GM12875 (cell line): ENCODE results near the gene BMERB1.

ENCODE experiments used
- H3K4me3 ChIP-seq: one replicate; pipeline ENCODE4 v1.5.1; 2011; ENCODE audit warnings: low read depth, low read length, control low read depth
- CTCF ChIP-seq: IDR thresholded peaks from 2 replicates; pipeline ENCODE4 v1.5.1; 2011; ENCODE audit warnings: low read depth, mild to moderate bottlenecking, control low read depth, inconsistent platforms, low read length, moderate library complexity, borderline replicate concordance; ENCODE audit not compliant: insufficient read depth

Gene BMERB1

GRCh38 chr16:15487336-15488284 lies 53.2 kb downstream of the BMERB1 start:
- no peak for TF ChIP-seq CTCF

GRCh38 chr16:15489016-15489415 lies 54.6 kb downstream of the BMERB1 start:
- H3K4me3 ChIP-seq, result no peak overlapping the region
- no peak for TF ChIP-seq CTCF

More at GRCh38 chr16:15487336-15488284, 53.2 kb downstream of the BMERB1 start:
- no peak overlapping the region for H3K4me3 ChIP-seq

GRCh38 chr16:15490123-15490711 lies 55.8 kb downstream of the BMERB1 start:
- no peak for TF ChIP-seq CTCF
- H3K4me3 ChIP-seq, result no peak overlapping the region

- H3K4me3 ChIP-seq, result no peak overlapping the region
- TF ChIP-seq CTCF, result no peak
Measured at GRCh38 chr16:15491411-15491810, 57.0 kb downstream of the BMERB1 start.

GRCh38 chr16:15492091-15492740 lies 57.8 kb downstream of the BMERB1 start:
- no peak overlapping the region for H3K4me3 ChIP-seq
- no peak for TF ChIP-seq CTCF

- no peak overlapping the region for H3K4me3 ChIP-seq
- TF ChIP-seq CTCF, result no peak
Measured at GRCh38 chr16:15493466-15494180, 59.2 kb downstream of the BMERB1 start.
